ENCODE measurements around the gene B3GNT7.
A peak's percentile ranks its signal among the peaks of the same experiment; 100 is the strongest.
"Not testable (repeated sequence)": the region's sequence is repeated elsewhere in the genome, so short reads cannot be mapped to it uniquely, and the experiment has no call there.

Gene B3GNT7

DNA sequence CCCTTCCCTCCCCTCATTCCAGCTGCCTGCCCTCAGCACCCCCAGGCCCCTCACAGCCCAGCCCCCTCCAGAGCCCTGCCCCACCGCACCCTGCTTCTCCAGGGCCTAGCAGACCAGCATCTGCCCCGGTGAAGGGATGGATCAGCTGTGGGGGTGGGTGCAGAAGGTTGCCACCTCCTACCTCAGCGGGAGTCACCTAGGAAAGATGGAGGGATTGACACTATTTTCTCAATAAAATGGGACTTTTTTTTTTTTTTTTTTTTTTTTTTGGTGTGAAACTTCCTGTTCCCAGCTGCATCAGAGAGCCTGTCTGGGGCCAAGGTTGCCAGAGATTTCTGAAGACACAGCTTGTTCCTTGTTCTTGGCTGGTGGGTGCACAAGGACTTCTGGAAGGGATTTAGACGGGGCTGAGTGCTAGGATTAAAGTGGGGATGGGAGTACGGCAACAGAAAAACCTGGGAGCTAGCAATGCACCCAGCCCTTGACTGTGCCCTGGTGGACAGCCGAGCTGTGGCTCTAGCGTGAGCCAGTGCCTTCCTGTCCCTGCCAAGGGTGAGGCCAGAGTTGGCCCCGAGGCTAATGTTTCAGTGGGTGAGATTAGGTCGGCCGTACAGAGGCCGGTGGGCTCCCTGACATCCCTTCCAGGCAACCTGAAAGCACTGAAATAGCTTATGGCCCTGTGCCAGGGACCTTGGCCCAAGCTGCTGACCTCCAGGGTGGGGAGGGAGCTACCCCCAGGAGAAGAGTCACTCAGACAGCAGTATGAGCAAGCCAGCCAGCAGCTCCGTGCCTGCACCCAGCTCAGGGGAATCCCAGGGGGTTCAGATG lies 4.6 kb downstream of the B3GNT7 start:
- TF ChIP-seq, protein P1, sequence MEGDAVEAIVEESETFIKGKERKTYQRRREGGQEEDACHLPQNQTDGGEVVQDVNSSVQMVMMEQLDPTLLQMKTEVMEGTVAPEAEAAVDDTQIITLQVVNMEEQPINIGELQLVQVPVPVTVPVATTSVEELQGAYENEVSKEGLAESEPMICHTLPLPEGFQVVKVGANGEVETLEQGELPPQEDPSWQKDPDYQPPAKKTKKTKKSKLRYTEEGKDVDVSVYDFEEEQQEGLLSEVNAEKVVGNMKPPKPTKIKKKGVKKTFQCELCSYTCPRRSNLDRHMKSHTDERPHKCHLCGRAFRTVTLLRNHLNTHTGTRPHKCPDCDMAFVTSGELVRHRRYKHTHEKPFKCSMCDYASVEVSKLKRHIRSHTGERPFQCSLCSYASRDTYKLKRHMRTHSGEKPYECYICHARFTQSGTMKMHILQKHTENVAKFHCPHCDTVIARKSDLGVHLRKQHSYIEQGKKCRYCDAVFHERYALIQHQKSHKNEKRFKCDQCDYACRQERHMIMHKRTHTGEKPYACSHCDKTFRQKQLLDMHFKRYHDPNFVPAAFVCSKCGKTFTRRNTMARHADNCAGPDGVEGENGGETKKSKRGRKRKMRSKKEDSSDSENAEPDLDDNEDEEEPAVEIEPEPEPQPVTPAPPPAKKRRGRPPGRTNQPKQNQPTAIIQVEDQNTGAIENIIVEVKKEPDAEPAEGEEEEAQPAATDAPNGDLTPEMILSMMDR (conservative IDR thresholded peaks at IDR 0.05), result no peak
- peak overlapping the region; percentile 43 for H3K27ac ChIP-seq

DNA sequence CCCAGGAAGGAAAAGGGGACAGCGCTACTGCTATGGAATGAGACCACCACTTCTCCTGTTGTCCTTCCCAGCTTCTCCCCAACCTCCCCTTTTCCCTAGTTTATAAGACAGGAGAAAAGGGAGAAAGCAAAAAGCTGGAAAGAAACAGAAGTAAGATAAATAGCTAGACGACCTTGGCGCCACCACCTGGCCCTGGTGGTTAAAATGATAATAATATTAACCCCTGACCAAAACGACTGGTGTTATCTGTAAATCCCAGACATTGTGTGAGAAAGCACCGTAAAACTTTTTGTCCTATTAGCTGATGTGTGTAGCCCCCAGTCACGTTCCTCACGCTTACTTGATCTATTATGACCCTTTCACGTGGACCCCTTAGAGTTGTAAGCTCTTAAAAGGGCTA lies 5.2 kb downstream of the B3GNT7 start:
- H3K27ac ChIP-seq, result peak overlapping the region; percentile 43
- TF ChIP-seq, protein P1 (conservative IDR thresholded peaks at IDR 0.05), result peak; percentile 59

DNA sequence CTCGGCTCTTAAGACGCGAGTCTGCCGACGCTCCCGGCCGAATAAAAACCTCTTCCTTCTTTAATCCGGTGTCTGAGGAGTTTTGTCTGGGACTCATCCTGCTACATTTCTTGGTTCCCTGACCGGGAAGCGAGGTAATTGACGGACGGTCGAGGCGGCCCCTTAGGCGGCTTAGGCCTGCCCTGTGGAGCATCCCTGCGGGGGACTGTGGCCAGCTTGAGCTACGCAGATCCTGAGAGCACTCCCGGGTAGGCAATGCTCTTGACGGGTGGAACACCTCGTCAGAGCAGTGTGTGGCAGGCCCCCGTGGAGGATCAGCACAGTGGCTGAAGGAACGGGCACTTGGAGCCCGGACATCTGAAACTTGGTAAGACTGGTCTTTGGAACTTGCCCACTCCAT lies 5.6 kb downstream of the B3GNT7 start:
- H3K27ac ChIP-seq, result not testable (repeated sequence)

DNA sequence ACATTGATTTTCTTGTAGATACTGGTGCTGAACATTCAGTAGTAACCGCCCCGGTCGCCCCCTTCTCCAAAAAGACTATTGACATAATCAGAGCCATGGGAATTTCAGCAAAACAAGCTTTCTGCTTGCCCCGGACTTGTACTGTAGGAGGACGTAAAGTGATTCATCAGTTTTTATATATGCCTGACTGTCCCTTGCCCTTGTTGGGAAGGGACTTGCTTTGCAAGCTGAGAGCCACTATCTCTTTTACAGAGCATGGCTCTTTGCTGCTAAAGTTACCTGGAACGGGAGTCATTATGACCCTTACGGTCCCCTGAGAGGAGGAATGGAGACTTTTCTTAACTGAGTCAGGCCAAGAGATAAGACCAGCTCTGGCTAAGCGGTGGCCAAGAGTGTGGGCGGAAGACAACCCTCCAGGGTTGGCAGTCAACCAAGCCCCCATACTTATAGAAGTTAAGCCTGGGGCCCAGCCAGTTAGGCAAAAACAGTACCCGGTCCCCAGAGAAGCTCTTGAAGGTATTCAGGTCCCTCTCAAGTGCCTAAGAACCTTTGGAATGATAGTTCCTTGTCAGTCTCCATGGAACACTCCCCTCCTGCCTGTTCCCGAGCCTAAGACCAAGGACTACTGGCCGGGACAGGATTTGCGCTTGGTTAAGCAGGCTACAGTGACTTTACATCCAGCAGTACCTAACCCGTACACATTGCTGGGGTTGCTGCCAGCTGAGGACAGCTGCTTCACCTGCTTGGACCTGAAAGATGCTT lies 8.1 kb downstream of the B3GNT7 start:
- not testable (repeated sequence) for H3K27ac ChIP-seq

DNA sequence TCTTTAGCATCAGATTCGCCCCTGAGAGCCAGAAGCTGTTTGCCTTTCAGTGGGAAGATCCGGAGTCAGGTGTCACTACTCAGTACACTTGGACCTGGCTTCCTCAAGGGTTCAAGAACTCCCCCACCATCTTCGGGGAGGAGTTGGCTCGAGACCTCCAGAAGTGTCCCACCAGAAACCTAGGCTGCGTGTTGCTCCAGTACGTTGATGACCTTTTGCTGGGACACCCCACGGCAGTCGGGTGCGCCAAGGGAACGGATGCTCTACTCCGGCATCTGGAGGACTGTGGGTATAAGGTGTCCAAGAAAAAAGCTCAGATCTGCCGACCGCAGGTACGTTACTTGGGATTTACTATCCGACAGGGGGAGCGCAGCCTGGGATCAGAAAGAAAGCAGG lies 8.7 kb downstream of the B3GNT7 start:
- H3K27ac ChIP-seq, result not testable (repeated sequence)

DNA sequence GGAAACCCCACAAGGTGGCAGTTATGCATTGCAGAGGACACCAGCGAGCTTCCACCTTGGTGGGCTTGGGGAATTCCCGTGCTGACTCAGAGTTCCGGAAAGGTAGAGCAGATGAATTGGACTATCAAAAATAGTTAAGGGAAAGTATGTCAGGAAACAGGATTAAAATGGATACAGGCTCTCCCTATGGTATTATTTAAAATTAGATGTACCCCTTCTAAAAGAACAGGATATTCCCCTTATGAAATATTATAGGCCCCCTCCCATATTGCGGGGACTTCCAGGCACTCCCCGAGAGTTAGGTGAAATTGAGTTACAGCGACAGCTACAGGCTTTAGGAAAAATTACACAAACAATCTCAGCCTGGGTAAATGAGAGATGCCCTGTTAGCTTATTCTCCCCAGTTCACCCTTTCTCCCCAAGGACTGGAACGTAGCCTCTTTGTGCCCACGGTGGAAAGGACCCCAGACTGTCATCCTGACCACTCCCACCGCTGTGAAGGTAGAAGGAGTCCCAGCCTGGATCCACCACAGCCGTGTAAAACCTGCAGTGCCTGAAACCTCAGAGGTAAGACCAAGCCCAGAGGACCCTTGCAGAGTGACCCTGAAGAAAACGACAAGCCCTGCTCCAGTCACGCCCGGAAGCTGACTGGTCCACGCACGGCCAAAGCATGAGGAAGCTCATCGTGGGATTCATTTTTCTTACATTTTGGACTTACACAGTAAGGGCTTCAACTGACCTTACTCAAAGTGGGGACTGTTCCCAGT lies 10.3 kb downstream of the B3GNT7 start:
- TF ChIP-seq, protein P1 (conservative IDR thresholded peaks at IDR 0.05), result peak; percentile 78
- H3K27ac ChIP-seq, result not testable (repeated sequence)

DNA sequence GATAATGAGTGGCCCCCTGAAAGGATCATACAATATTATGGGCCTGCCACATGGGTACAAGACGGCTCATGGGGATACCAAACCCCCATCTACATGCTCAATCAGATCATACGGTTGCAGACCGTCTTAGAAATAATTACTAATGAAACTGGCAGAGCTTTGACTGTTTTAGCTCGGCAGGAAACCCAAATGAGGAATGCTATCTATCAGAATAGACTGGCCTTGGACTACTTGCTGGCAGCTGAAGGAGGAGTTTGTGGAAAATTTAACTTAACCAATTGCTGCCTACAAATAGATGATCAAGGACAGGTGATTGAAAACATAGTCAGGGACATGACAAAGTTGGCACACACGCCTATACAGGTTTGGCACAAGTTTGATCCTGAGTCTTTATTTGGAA lies 12.2 kb downstream of the B3GNT7 start:
- H3K27ac ChIP-seq, result not testable (repeated sequence)

DNA sequence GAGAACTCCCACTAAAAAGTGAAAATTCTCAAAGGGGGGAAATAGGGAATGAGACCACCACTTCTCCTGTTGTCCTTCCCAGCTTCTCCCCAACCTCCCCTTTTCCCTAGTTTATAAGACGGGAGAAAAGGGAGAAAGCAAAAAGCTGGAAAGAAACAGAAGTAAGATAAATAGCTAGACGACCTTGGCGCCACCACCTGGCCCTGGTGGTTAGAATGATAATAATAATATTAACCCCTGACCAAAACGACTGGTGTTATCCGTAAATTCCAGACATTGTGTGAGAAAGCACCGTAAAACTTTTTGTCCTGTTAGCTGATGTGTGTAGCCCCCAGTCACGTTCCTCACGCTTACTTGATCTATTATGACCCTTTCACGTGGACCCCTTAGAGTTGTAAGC lies 12.8 kb downstream of the B3GNT7 start:
- not testable (repeated sequence) for H3K27ac ChIP-seq

DNA sequence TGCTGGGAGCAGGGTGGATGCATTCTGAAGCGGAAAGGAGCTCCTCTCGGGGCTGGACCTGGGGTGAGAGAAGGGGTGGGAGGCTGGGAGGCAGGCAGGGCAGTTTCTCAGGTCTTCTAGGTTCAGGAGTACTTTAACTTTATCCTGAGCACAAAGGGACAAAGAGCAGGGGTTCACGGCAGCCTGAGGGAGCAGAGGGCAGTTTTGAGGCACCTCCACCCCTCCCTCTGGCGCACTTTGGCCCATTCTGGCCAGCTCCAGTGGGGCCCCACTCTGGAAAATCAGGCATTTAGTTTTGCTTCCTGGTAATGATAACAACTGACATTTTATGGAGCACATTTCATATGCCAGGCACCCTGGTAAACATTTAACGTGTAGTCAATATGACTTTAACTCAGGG lies 14.3 kb downstream of the B3GNT7 start:
- H3K27ac ChIP-seq, result no peak overlapping the region
- TF ChIP-seq, protein P1 (conservative IDR thresholded peaks at IDR 0.05), result no peak
